Right renal cortex interstitium (tissue), 3 donors: ENCODE results near the gene ETNPPL. TPM values are rescaled to one million over a fixed set of nuclear protein-coding genes. Genes with fewer than 3 reads are reported as not detected.

Experiments
- DNase-seq, 3 donors: peaks; one replicate each; pipeline ENCODE4 v3.0.0-alpha.2; 2013; ENCODE audit warnings: low read depth in 3 of 3, low spot score in 2 of 3
- polyA plus RNA-seq, 3 donors: library from polyadenylated mRNA; unstranded; fragments of 120-200 nt; gene quantifications; one replicate each; pipeline ENCODE4 v1.2.1, GENCODE V29; 2013; ENCODE audit not compliant: insufficient read length in 3 of 3

Gene ETNPPL
- polyA plus RNA-seq = under 1 TPM; 0.23 to 0.62 (median 0.28) TPM

DNA sequence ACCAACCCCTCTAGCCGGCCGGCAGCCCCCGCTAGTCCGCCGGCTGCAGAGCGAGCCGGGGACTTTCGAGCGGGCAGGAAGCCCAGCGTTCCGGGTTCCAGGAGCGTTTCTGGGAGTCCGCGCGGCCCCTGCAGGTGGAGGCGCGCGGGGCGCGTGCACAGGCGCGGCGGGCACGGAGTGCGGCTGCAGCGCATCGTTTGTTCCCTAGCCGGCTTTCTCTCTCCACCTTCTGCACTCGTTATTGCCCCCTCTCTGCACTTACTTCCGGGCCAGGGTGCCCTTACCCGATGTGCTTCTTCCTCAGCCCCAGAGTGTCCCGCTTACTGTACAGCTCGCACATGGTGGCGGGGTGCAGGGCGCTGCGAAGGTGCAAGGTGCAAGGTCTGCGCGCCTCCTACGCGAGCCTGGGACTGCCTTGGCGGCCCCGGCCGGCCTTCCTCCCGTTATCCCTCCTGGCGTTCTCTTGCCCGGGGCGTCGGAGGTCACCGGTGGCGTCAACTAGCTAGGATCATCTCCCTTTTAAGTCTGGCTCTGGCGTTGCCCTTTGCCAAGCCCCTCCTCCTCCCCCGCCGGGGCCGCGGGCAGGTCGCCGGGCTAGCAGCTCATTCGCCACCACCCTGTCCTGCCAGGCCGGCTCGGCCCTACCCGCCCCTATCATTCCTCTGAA is at the start of gene ETNPPL:
TSS of gene ETNPPL (minus strand) at position 495 of the 667 bp plus-strand sequence. CDS start at position 340, 155 bp downstream.
- peak; percentile 4 to 38 (median 14) for DNase-seq

DNA sequence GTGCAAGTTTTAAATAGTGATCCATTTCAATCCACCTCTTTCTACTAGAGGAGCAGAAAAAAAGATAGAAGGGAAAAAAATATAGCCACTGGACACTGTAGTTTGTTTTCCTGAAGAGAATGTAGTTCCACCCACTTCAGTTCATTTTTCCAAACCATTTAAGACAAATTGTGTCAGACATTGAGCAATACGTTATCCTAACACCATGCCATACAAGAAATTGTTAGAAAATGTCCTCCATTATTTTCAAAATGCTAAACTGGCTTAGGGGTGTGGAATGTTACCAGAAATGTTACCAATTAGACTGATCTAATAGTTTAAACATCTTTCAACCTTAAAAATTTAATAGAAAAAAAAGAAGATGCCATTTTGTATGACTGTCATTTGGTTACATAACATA is 48.6 kb upstream of the ETNPPL start:
- DNase-seq = no peak

DNA sequence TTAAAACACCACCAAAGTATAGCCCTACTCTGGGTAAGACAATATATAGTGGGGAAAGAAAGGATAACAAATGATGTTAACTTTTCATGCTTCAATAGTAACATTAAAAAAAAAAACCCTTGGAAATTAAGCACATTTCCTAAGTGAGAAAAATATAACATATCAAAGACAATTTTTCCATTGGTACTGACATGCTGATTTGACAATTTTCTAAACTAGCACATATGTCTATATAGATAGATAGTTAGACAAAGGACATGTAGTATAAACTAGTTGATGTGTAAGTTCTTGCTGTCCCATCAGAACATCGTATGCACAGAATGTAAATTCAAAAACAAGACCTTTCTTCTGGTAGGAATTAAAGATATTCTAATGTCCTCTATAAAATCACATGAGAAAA is 47.2 kb upstream of the ETNPPL start:
- no peak for DNase-seq

DNA sequence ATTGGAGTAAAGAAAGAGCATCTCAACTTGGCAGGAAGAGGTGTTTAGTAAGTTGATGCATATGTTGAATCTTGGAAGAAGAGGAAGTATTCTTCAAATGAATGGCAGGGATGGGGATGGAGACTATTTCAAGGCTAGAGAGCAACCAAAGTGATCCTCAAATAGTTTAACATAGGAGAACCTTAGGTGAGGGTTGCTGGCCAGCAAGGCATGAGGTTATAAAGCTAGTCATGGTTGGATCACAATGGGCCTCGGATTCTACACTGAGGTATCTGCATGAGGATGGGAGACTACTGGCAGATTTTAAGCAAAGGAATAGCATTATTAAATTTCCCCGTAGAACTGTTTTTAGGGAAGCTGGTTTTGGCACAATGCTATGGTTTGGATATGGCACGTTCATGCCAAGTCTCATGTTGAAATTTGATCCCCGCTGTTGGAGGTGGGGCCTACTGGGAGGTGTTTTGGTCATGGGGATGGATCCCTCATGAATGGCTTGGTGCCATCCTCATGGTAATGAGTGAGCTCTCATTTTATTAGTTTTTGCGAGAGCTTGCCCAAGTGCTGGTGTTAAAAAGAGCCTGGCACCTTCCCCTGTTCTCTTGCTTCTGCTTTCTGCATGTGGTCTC is 41.9 kb upstream of the ETNPPL start:
- no peak for DNase-seq

DNA sequence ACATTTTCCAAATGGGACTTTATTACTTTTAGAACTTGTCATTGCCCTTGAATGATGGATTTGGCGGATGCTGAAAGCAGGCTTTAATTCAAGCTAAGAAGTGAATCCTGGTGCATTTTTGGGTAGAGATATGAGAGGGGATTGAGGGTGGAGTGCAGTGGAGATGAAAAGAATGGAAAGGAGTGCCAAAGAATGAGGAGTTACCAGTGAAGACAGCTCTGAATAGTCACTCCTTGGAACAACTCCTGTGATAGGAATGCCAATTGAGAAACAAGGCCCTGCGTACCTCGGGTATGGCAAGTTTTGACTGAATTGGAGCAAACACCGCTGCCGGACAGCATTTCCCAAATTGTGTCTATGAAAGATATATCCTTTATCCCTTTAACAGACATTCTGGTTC is 36.5 kb upstream of the ETNPPL start:
- DNase-seq = no peak

DNA sequence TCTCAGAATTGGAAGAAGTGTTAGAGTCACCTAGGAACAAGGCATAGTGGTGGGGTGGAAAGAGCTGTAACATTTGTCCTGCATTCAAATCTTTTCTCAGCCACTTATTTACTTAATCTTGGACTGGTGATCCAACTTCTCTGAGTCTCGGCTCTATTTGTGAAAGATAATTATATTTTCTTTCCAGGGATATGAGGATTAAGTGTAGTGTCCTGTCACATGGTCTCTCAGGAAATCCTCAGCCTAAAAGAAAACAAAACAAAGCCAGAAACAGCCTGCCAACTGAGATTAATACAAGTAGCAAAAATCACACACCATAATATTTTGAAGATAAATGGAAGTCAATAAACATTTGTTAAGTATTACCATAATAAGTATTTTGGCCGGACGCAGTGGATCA is 33.3 kb upstream of the ETNPPL start:
- no peak for DNase-seq

DNA sequence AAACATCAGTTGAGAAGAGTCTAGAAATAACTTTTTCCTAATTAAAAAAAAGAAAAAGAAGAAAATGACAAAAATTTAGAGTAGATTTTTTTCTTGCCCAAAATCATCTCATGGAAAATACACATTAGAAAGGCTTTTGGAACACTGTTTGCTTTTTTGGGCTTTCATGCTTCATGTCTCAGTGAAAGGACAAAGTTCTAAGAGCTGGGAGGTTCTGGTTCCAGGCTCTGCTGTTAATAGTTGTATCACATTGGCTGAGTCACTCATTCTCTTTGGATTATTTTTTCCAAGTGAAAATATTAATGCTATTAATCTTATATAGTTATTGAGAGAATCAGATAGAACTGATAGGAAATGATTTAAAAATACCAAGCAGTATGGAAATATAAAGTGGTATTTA is 32.9 kb upstream of the ETNPPL start:
- DNase-seq = no peak

DNA sequence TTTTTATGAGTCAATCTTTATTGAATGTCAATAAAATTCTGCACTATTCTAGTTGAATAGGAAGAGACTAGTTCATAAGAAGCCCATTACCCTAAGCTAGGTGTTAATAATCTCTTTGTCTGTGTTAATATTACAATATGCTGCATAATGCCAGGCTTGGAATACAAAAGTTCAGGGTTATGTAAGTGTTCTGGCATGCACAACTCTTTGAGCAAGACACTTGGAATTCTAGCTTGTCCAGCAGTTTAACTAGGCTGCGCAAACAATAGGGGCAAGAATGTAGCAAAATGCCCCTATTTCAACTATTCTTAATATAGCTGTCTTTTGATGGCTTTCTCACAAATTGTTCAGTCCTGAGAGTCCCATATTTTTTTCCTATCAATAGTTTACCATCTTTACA is 31.3 kb upstream of the ETNPPL start:
- no peak for DNase-seq

DNA sequence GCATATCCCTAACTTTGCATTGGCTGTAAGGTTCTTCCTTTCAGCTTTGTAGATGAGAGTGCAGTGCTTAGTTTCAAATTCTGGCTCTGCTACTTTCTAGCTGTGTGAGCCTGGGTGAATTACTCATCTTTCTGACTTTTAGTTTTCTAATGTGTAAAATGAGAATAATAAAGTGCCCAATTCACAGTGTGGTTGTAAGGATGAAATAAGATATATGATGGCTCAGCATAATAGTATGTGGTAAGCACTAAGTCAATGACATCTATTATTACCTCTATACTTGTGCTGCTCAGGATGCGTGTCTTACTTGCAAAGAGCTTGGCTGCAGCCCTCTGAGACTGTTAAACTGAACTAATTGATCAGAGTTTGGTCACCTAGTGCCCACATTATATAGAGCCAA is 30.6 kb upstream of the ETNPPL start:
- no peak for DNase-seq

DNA sequence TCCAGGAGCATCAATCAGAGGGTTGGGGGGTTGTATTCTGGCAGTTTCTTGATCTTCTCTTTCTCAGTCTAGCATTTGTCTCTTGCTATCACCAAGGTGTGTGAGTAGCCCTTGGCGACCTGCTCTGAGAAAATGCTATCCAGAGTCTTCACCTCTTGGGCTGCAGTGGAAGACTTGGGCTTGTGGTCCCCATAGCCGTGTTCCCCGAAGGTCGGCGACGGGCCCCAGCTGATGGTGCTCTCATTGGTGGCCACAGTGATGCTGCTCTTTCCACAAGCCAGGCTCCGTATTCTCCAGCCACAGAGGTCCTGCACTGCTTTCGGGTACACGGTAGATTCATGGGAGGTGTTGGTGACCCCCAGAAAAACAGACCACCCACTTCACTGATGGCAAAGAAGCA is 25.9 kb upstream of the ETNPPL start:
- DNase-seq = no peak

DNA sequence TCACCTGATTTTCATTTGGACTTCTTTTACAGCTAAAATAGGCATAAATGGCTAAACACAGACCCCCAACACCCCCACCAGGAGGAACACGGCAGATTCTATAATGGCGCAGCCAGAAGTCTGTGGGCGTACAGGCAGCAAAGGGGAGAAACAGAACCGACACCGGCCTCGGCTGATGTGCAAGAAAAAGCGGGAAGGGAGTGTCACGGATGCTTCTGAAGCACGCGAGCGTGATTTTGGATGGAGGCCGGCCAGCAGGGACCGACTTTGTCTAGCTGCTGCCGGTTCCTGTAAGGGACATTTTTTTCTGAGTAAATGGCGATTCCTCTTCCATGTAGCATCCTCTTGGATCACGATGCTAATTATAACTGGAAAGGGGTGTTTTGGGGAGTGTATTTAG is 24.9 kb upstream of the ETNPPL start:
- DNase-seq = no peak

DNA sequence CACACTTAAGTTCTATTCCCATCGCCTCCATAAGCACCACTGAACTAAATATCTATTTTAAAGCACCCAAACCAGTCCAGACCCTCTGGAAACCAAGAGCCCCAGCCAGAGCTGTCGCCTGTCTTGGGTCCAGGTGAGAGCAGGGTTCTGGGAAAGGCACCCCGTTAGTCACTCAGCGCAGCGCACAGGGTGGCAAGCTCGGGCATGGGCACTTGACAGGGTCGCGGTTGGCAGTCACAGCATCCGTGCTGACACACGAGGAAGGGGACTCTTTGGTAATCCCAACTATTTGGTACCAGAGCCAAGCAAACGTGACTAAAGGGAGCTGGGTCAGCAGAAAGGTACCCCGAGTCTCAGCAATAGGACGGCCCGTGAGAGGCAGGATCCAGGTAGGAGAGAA is 24.3 kb upstream of the ETNPPL start:
- DNase-seq = no peak

DNA sequence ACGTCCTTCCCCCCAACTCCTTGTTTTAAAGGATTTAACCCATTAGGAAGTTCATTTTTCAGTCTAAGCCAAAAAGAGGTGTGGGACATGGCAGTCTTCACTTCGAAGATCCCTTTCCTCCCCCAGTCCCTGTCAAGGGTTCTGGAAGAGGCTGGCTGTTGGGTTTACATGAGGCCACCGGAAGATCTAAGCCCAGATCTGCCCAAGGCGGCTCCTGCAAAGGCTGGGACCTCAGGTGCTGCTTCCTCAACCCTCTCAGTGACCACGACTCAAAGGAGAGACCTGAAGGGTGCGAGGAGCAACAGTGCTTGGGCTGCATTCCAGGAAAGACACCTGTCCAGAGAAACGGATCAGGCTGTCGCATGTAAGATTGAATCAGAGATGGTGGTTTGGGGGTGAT is 23.5 kb upstream of the ETNPPL start:
- no peak for DNase-seq

DNA sequence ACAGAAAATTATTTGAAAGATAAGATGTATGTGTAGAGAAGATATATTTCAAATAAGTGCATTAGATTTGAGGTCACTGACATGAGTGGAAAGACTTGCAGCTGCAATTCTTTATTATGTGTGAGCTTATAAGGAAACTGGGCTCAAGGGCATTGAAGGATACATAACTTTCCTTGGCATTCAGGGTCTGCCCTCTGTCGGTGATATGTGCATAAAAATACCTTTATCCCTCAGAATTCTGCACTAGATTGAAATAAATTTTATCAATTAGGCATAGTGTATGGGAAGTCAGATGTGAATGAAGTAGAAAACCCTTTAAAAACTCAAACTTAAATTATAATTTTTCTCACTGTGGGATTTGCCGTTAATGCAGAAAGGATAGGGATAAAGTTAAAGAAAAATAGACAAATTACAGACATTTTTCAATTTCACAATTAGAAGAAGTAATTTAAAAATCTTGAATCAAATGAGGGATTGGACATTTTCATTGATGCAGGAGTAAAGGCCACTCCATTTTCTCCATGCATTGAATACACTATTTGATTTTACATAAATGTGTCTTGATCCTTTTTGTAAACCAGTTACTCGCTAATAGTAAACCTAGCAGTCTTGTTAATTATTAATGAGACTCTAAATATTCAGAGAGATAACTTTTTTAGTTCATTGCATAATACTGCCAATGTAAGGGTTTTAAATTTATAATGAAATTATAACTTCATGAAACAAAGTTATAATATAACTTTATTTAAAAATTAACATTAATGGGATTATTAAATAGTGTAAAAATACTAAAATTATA is 21.0 kb upstream of the ETNPPL start:
- no peak for DNase-seq

DNA sequence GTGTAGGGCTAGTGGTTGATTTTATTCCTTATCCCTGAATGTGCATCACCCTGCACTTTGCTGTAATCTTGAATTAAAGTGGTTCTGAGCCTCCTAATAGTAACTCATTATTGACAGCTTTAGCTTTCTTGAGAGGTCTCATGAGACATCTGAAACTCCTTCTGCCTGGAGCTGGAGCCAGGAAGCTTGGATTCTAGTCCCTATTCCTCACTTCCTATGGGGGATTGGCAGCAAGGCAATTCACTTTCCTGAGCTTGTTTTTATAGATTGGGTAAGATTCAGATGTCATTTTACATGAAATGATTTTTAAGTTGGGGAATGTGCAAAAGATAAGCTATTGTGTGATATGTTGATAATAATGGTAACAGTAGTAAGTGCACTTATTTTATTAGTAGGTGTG is 17.1 kb upstream of the ETNPPL start:
- DNase-seq = no peak

DNA sequence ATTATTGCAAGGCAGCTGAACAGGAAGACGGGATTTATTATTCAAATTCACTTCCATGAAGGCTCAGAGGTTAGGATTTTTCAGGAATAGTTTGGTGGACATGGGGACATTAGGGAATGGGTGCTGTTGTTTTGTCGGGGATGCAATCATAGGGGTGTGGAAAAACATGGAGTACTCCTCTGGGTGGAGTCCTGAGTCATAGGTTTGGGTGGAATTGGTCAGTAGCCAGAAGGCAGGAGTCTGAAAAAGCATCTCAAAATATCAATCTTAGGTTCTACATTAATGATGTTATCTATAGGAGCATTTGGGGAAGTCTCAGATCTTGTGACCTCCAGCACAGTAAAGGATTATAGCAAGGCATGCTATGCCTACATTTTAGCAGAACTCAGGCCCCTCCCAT is 14.5 kb upstream of the ETNPPL start:
- no peak for DNase-seq

DNA sequence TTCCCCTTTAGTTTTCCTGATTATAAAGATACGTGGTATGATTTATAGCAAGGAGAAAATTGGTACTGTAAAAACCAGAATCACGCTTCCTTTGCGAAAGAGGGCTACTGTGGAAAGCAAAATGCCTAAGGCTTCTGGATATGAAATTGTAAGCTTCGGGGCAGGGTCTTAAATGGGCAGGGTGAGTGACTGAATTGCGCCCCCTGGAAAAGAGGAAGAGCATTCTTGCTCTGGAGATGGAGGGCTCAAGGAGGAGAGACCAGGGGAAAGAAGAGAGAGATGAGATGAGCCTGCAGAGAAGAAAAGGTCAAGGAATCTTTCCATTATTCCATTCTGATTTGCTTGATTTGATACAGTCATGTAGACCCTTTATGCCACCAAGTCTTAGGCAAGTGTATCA is 13.1 kb upstream of the ETNPPL start:
- DNase-seq = no peak

DNA sequence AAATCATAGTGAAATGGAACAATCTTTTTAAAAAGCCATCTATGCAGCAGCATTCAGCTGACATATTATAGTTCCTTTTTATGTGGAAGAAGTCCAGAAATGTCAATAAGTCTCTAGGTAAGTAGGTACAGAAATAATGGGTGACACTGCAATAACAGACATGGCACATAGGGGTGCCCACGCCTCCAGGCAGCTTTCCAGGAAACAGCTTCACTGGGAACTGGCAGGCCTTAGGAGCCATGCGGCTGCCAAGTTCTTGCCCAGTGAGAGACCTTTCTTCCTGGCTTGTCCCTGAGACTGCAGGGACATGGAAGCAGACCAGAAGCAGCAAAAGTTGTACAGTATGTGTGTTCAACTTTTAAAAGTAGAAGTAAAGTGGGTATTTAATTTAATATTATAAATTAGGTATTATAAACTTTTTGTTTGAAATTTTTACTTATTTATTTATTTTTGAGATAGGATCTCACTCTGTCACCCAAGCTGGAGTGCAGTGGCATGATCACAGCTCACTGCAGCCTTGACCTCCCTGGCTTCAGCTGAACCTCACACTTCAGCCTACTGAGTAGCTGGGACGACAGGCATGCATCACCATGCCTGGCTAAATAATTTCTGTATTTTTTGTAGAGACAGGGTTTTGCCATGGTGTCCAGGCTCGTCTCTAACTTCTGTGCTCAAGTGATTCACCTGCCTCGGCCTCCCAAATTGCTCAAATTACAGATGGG is 12.1 kb upstream of the ETNPPL start:
- DNase-seq = no peak

DNA sequence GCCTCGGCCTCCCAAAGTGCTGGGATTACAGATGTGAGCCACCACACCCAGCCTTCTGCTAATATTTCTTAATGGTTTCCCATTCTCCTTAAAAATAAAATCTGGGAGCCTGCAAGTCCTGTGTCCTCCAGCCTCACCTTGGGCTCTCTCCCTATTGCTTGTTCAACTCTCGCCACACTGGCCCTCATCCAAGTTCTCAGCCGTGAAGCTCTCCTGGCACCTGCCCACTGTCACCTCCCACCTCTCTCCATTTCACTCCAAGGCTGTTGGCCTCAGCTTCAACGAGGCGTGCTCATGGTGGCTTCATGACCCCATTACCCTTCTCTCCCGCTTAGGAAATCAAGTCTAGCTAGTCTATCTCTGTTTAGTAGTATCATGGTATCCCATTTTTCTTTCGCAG is 9.5 kb upstream of the ETNPPL start:
- DNase-seq = no peak

DNA sequence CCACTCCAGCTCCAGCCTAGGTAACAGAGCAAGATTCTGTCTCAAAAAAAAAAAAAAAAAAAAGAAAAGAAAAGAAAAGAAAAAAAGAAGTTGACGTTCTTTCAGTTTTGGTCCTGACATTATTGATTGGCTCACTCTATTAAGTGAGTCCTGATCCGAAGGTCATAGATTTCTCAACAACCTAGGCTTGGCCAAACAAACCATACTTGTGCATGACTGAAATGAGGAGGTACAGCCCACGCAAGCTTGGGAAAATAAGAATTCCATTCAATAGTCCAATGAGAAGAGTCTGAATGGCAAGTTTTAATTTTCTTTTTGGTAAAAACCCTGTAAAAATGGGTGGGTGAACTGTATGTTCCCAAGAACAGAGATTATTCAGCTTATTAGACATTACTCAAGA is 3.2 kb upstream of the ETNPPL start:
- DNase-seq = no peak

DNA sequence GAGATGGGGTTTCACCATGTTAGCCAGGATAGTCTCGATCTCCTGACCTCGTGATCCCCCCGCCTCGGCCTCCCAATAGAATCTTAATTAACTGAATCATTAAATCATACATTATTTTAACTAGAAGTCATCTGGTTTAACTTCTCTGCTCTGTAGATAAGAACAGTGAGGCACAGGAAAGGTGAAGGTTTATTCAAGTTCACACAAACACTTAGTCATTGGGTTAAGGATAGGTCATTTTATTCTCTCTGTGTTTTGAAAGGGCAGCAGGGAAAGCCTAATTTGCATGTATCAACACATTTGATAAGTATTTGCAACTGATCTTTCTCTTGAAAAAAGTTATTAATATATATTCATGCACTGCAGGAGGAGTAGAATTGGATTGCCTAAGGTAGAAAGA is 1.1 kb upstream of the ETNPPL start:
- no peak for DNase-seq
